Left renal cortex interstitium (tissue), 4 donors: ENCODE data around the gene PTPRM. TPM values are rescaled to one million over a fixed set of nuclear protein-coding genes. Genes with fewer than 3 reads are reported as not detected.

ENCODE experiments used
- DNase-seq, 4 donors: peaks; one replicate each; pipeline ENCODE4 v3.0.0-alpha.2; 2013; ENCODE audit warnings: low read depth in 4 of 4, low spot score in 2 of 4, missing footprints in 1 of 4
- polyA plus RNA-seq, 4 donors: library from polyadenylated mRNA; unstranded; fragments of 120-200 nt; gene quantifications; one replicate each; pipeline ENCODE4 v1.2.1, GENCODE V29; 2013; ENCODE audit not compliant: insufficient read length in 4 of 4

The PTPRM gene
- polyA plus RNA-seq, 4 donors, result 80.9 to 108 (median 89.7) TPM

DNA sequence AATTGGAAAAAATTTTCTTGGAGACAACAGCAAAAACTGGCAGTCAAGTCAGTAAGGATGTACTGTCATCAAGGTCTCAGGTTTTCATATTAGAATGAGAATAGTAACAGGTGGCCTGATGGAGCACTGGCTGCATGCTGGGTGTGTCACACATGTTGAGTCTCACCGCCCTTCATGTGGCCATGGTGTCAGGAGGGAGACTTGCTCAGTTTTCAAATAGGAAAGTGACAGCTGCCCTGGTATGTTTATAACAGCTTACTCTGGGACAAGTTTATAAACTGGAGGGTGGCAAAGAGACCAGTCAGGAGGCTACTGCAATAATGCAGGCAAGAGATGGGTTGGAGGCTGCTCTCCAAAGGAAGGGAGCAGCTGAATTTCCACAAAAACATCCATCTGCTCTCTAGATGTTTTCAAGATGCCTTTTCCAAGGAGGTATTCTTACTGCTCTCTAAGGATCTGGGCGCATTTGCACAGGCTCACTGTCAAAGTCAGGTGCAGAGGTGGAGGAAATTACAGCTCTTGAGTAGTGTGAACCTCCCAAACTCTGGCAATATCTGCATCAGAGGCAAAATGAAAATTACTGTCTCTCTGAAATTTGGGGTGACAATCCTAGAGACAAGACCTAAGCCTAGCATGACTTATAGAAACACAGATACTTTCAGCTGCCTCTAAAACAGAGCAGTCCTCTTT lies 720.2 kb downstream of the PTPRM start:
- DNase-seq, result no peak

DNA sequence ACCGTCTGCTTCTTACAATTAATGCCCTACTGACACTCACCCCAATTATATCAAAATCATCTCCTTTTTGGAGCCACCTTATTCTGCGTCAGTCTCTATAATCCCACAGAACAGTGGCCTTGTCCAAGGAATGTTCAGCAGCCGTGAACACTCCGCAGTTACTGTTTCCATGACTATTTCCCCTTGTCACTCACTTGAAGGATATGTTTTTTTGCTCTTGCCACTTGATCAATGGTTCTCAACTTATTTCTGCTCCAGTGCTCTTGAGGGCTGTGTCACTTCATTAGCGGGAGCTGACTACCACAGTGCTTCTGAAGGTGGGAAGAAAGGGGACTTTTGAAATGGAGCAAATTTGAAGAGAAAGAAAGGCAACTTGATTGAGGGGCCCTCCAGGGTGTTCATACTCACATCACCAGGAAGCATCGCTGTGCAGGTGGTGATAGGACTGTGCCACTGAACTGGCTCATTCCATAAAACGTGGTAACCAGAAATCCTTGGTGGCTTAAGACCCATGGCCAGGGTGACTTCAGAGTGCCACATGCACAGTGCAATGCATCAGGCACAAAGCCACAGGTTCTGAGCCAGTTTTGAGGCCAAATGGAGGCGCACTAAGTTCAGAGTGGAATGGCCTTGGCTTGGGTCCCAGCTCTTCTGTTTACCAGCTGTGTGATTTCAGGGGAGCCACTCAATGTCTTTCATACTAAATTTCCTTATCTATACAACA lies 721.5 kb downstream of the PTPRM start:
- DNase-seq, result no peak

DNA sequence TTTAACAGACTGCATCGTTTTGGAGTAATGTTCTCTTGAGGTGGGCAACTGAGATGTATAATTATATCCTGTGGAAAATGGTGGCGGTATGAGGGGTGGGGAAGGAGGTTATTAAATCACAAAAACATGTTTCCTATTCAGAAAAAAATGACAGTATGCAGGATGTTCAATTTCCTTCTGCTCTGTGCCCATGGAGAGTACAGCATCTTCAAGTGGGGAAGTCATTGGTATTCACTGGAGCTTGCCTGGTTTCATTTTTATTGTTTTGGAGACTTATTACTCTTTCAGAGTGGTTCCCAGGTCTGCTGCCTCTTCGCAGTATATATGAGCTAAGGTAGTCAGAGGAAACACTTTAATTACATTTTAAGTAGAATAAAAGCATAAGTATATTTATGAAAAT lies 723.3 kb downstream of the PTPRM start:
- DNase-seq, result no peak

DNA sequence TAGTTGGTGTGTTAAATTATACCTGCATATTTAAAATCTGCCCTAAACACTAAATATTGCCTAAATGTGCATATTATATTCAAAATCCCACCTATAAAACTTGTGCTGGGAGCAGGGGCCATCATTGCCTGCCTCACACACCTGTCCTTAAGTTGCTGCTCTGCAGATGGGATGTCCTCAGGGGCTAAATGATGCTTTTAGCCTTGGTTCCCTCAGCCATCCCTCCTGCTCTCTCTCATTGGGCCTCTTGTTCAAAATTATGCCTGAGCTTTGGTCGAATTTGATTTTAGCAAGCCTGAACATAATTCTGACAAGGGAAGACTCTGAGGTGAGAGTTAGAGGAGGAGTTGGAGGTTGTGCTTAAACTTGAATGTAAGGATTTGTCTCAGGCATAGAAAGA lies 723.8 kb downstream of the PTPRM start:
- no peak for DNase-seq

DNA sequence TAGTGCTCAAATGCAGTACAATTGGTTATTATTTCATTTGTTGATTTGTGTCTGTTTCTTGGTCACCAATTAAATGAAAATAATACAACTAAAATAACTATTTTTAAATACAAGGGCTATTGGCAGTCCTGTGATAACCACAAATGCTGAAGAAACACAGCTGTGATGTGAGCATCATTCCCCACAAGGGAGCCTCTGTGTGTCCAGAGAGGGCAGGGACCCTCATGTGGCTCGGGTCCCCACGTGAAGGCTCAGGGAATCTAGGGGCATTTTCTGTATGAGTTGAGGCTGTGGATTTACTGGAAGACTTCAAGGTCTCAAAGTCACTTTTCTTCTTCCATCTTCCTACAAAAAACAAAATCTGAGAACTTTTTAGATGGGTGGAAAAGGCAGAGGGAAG lies 726.1 kb downstream of the PTPRM start:
- no peak for DNase-seq

DNA sequence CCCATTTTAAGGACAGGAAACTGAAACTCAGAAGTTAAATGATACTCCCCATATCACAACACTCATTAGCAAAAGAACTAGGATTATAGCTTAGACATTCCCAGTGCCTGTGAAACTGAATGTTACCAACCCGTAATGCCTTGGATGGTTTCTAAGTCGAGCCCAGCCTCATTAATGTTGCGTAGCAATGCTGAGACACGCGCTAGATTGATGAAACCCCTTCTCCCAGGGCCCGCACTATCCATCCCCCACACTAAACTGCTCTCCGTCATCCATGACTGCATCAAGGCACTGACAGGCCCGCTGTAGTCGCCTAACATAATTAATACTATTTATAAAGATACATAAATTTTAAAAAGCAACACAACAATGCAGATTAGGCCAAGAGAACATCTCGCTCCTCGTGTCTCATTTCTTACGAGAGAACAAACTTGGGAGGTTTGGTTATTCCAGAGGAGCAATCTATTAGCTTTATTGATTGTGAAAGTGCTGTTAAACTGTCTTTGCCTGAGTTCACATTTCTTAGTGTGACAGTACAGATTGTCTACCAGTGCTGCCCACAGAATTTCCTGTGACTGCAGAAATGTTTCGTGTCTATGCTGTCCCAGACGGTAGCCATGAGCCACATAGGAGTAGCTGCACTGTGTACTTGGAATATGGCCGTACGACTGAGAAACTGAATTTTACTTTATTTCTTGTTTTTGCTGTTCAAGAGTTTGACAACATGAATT lies 729.9 kb downstream of the PTPRM start:
- DNase-seq, result no peak

DNA sequence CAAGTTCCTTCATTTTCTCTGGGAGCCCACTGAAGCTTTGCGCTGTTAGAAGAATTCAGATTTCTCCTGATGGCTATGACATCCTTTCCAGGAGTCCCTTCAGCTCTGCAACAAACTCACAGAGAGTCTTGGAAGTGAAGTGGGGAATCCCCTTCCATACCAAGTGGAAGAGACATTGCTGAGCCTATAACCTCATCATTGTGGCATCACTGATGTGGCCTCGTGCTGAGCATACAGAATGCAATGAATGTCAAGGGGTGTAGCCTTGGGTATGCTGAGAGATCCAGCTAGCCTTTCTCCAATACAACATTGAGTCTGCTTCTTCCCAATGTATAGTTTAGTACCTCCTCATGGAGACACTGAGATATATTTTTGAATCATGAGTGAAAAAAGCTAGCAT lies 731.1 kb downstream of the PTPRM start:
- no peak for DNase-seq

DNA sequence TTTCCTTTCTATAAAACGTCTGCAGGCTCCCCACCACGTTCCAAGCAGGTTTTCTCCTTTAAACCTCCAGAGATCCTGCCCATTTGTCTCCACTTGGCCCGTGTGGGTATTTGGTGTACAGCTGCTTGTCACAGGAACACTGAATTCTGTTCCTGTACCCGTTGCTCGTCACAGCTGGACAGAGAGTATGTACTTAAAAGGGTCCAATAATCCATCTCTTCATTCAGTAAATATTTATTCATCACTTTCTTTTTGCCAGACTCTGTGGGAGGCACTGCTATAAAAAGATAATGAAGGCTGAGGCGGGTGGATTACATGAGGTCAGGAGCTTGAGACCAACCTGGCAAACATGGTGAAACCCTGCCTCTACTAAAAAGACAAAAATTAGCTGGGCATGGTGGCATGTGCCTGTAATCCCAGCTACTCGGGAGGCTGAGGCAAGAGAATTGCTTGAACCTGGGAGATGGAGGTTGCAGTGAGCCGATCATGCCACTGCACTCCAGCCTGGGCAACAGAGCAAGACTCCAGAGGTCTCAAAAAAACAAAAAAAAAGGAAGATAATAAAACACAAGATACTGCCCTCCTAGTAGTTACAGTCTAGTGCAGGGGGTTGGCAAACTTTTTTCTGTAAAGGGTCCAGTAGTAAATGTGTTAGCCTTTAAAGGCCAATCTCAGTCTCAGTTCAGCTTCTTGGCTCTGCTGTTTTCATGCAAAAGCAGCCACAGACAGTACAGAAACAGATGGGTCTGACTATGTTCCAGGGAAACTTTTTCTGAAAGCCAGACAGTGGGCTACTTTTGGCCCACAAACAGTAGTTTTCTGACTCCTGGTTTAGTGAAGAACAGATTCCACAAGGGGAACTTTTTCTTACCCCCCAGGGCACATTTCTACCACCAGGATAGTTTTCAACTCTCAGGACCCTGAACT lies 732.2 kb downstream of the PTPRM start:
- no peak for DNase-seq

DNA sequence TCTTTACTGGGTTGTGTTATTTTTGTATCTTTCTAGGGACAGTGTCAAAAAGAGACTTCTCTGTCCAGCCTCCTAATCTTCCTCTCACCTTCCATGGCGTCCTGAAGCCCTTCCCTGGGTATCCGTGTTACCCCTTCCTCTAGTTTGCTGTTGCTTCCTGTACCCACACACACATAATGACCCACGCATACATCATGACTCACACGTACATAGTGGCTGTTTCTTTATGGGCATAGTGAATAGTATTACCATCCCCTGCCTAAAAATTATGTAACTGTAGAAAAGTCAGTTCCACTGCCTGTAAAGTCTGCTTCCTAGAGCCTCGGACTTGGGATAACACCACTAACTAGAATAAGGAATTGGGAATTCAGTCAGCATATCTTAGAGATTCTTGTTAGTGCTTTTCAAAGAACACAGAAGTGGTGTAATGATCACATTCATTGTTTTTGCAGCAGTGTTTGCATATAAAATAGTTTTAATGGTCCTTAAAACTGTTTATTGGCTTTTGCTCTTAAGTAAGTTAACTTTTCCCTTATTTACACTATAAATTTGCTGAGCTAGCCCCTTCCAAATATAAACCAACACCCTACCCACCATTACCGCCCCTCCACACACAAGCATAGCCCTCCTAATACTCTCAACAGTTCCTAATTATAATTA lies 733.8 kb downstream of the PTPRM start:
- DNase-seq, result no peak

DNA sequence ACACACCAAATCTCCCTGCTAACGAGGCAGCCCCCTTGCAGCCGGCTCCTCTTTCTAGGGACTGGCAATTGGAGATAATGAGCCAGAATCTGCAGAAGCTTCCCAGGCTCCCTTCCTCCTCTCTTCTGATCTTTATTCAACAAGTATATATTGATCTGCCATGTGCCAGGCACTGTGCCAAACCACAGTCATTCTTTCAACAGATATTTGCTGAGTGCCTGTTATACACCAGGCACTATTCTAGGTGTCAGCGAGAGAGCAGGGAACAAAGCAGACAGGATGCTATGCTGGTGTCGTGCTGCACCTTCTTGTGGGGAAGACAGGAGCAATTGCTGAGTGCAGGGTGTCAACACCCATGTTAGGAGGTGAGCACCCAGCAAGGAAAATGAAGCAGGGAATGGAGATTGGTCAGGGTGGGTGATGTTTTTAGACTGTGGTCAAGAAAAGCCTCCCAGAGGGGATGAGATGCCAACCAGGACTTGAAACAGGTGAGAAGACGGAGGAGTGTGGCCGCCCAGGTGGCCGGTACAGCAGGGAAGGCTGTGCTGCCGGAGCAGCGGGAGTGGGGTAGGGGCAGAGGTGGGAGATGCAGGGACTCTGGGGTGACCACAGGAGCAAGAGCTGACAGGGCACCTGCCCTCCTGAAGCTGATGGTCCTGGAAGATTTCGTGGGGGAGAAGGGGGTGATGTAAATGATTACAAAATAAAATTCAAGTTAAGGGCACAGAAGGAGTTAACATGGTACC lies 734.5 kb downstream of the PTPRM start:
- no peak for DNase-seq

DNA sequence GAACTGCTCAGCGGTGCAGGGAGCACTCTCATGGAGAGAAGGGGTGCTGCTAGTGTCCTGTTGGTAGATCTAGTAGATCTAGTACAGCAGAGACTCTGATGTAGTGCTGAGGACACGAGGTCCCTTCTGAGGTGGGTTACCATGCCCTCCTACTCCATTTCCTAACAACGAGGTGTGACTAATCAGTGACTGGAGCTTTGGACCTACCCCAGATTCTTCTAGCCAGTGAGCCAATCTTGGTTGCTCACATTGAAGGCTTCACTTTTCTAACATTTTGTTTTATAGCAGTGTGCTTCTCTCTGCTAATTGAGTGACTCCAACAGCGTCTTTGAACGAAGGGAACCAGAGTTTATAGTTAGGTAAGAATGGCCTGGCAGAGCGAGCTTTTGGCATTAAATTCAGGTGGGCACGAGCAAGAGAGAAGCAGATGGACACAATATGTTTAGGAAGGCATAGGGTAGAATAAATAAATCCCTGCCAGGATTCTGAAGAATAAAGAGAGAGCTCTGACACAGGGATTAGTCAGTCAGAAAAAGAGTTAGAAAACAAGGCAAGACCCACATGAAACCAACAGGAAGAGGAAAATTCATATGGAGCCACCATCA lies 736.1 kb downstream of the PTPRM start:
- no peak for DNase-seq

DNA sequence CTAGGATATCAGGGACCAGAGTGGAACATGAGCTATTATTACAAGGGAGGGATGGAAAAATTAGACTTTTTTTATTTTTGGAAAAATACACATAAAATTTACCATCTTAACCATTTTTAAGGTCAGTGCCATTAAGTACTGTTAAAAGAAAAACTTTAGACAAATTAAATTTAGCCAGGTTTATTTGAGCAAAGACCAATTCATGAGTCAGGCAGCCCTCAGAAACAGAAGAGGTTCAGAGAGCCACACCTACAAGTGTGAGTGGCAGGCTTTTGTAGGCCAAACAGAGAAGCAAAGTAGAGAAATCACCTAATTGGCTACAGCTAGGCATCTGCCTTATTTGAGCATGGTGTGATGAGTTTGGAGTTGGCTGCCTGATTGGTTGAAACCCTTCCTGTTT lies 740.8 kb downstream of the PTPRM start:
- DNase-seq, result no peak

DNA sequence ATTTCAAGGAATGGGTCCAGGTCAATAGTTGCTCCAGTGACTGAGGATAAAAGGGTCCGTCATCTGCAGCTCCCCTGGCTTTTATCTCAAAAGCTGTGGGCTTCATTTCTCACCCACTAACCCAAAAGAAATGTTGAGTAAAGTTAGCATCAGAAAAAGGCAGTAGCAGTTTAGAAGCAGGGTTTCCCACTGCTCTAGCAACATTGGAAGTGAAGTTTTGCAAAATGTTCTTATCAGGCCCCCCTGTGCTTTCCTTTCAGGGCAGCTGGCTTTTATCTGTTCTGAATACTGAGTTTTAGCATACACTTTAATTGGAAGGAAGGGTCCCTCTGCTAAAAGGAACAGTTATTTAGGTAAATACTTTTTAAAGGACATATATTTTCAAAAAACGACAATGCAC lies 745.9 kb downstream of the PTPRM start:
- no peak for DNase-seq

DNA sequence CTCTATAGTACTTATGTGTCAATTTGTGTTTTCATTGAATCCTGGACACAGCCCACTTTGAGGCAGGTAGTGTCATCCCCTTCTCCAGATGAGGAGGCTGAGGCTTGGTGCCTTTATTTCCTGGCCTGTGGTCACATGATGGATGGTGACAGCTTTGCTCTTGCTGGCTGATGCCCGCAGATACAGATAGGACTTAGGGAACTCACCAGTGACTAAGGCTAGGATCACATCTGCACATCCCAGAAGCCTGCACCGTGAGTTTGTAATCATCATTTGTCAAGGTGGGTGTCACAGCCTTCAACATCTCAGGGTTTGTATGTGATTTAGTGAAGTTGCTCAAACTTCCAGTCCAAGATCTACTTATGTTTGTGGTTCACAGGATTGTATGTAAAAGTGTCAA lies 747.0 kb downstream of the PTPRM start:
- no peak for DNase-seq

DNA sequence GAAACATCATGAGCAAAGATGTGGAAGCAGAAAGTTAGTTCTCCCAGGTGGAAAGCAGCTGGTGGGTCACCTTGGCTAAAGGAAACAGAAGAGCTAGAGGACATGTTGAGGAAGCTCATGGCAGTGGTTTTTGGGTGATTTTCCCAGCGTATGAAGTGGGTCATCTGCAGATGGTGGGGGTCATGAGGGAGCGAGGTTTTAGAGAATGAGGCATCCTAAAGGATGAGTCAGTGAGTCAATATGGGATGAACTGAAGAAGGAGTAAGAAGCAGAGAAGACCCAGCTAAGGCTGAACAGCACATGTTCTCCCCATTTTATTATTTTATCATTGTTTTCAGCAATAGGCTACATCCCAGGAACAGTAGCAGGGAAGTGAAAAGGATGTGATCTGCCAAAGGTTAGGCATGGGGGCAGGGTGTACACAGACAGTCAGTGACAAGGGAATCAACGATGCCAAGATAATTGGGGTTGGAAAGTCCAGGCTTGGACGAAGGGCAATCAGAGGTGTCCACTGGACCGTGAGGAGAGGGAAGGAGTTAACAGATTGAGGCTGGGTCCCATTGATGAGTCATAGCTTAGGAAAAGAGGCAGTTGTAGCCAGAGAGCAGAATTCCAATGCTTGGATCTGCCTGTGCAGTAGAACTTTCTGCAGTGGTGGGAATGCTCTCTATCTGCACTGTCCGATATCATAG lies 752.8 kb downstream of the PTPRM start:
- DNase-seq, result no peak

DNA sequence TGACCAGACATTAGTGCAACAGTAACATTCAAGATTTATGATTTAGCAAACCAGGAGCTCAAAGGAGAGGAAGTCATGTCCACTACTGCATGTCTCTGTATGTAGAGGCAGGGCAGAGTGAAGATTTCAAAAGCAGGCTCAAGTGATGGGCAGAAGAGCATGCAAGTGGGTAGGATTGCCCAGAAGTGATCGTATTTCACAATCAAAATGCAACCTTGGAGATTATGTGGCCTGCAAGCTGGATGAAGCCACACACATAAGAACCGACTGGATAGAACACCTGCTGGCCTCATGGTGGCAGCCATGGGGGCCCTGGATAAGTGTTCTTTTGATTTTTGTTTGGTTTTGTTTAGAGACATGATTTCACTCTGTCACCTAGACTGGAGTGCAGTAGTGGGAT lies 755.4 kb downstream of the PTPRM start:
- no peak for DNase-seq

DNA sequence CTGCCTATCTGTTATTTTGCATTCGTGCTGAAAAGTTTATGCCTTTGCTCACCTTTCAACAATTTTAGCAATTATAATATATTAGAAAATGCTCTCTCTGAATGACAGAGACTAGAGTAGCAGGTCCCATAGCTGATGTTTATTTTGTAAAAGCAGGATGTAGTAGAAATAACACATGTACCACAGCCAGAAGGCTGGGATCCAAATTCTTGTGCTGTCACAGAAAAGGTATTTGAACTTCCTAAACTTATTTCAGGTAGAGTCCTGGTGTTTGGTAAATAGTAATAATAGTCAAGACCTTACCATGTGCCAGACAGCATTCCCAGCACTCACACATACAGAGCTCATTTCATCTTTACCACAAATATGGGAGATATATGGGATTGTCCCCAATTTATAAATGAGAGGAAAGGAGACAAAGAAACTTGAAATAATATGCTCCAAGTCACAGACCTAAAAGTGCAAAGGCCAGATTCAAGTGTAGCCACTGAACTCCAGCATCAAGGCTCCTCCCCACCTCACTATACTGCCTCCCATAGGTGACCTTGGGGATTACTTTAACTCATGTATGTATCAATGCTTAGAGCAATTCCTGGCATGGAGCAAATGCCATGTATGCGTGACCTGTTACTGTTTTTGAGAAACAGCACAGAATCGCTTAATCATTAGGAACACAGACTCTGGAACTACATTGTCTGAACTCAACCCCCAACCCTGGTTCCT lies 757.4 kb downstream of the PTPRM start:
- DNase-seq, result no peak
